Activated CD4-positive, alpha-beta T cell treated with anti-CD3 and anti-CD28 coated beads, Interleukin-2, Interleukin-6, amounts not matched to agents 100 ng/mL and 50 ng/mL, durations not matched to agents 16 hours and 8 hours (primary cell): ENCODE data around the gene NAIF1.
"Not testable (repeated sequence)": the region's sequence is repeated elsewhere in the genome, so short reads cannot be mapped to it uniquely, and the experiment has no call there.

Source experiments
- DNase-seq: peaks from one replicate; pipeline ENCODE4 v3.0.0-alpha.2; 2020

NAIF1 gene

GRCh38 chr9:128057724-128058409 is 9.3 kb downstream of the NAIF1 start:
- DNase-seq, result no peak

GRCh38 chr9:128056887-128057723 is 10.0 kb downstream of the NAIF1 start:
- DNase-seq, result no peak

- DNase-seq, result no peak
These were observed 11.0 kb downstream of the NAIF1 start for GRCh38 chr9:128056086-128056485.

GRCh38 chr9:128055344-128056040 is 11.6 kb downstream of the NAIF1 start:
- no peak for DNase-seq

GRCh38 chr9:128054087-128054486 is 13.0 kb downstream of the NAIF1 start:
- no peak for DNase-seq

GRCh38 chr9:128053560-128053959 is 13.6 kb downstream of the NAIF1 start:
- DNase-seq, result no peak

- no peak for DNase-seq
These were observed 15.0 kb downstream of the NAIF1 start for GRCh38 chr9:128051932-128052709.

- DNase-seq, result no peak
These were observed 17.3 kb downstream of the NAIF1 start for GRCh38 chr9:128049843-128050242.

GRCh38 chr9:128048663-128049062 is 18.5 kb downstream of the NAIF1 start:
- no peak for DNase-seq

GRCh38 chr9:128047231-128047630 is 19.9 kb downstream of the NAIF1 start:
- DNase-seq, result no peak

- no peak for DNase-seq
These were observed 21.3 kb downstream of the NAIF1 start for GRCh38 chr9:128045831-128046230.

- DNase-seq, result not testable (repeated sequence)
These were observed 21.7 kb downstream of the NAIF1 start for GRCh38 chr9:128045409-128045808.

GRCh38 chr9:128043467-128043868 is 23.7 kb downstream of the NAIF1 start:
- no peak for DNase-seq

- no peak for DNase-seq
These were observed 25.1 kb downstream of the NAIF1 start for GRCh38 chr9:128042043-128042442.

GRCh38 chr9:128040783-128041182 is 26.3 kb downstream of the NAIF1 start:
- not testable (repeated sequence) for DNase-seq

GRCh38 chr9:128036522-128036921 is 30.6 kb downstream of the NAIF1 start:
- DNase-seq, result not testable (repeated sequence)

GRCh38 chr9:128034821-128035652 is 32.1 kb downstream of the NAIF1 start:
- peak; percentile 88 for DNase-seq

- no peak for DNase-seq
These were observed 33.5 kb downstream of the NAIF1 start for GRCh38 chr9:128033609-128034008.

GRCh38 chr9:128027705-128028104 is 39.4 kb downstream of the NAIF1 start:
- DNase-seq, result no peak

GRCh38 chr9:128026773-128027541 is 40.2 kb downstream of the NAIF1 start:
- DNase-seq, result peak; percentile 86

GRCh38 chr9:128026255-128026772 is 40.8 kb downstream of the NAIF1 start:
- peak; percentile 88 for DNase-seq
